Measurements from ENCODE around the gene CBX5. TPM values are rescaled to one million over a fixed set of nuclear protein-coding genes. Genes with fewer than 3 reads are reported as not detected.

CBX5 gene
- polyA plus RNA-seq, 1 of the 3 experiments (the other 2 are of a cell fraction): 11.6 TPM

DNA sequence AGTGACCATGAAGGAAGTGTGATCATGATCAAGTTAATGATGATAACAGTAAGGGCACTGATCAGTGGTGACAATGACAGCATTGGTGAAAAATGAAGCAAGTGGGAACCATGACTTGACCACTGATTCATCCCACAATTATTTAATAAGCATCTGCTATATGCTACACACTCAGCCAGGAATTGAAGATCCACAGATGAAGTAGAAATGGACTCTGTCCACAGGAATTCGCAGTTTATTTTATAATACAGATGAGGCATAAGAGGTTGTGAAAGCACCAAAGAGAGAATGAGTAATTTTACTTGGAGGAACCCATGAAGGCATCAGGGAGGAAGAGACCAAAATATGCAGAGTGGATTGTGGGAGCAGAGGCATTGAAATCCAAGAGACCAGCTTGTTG, 57.3 kb downstream of the CBX5 start:
- H3K4me3 ChIP-seq (ENCODE audit: low read depth in 2 of 2, low read length in 1 of 2): no peak overlapping the region
- peak overlapping the region in 1 of 2 experiments; percentile 87; a peak in 2 of 4 replicates for H3K27ac ChIP-seq (ENCODE audit: low read depth in 2 of 2, low read length in 1 of 2)
- no peak for DNase-seq
- H3K9ac ChIP-seq: peak overlapping the region; percentile 34; the same call in 1 of the 2 replicates
- H3K9me3 ChIP-seq: no peaks in the 10 kb centered on the region
- H3K79me2 ChIP-seq (ENCODE audit: insufficient read depth): no peaks in the 10 kb centered on the region
- H3K4me2 ChIP-seq: peak overlapping the region; percentile 22; the same call in 1 of the 2 replicates
- POLR2A ChIA-PET: no interaction called here
- H4K20me1 ChIP-seq (ENCODE audit: insufficient read depth): no peaks in the 10 kb centered on the region
- CTCF ChIA-PET: interaction anchor here (1.1 to 6.7 kb wide), 6 partner anchors 7 to 148 kb away, joined by 3 to 60 read pairs (median 21); no protein-coding TSS in a partner anchor
- no peak overlapping the region for H2AFZ ChIP-seq (ENCODE audit: low read depth)
- H3K27me3 ChIP-seq (ENCODE audit: insufficient read depth): no peaks in the 10 kb centered on the region
- WGBS (ENCODE audit: low lambda C conversion rate): 5% methylated on average over 1 of the region's 1 CpG
- no peaks in the 10 kb centered on the region for H3K9me2 ChIP-seq
- peaks cover 3 to 6% of the 10 kb centered on the region in 2 experiments; a peak in 3 of 4 replicates for H3K4me1 ChIP-seq (ENCODE audit: control insufficient read depth in 1 of 2, insufficient read depth in 2 of 2, low read depth in 1 of 2, low read length in 1 of 2)
- no peaks in the 10 kb centered on the region for H3K36me3 ChIP-seq (replicated peaks in 1 of 2; ENCODE audit: control insufficient read depth in 1 of 2, insufficient read depth in 2 of 2, low read length in 1 of 2)
- H3F3A ChIP-seq (replicated peaks; ENCODE audit: insufficient read depth): peaks cover 10% of the 10 kb centered on the region
- TF ChIP-seq RFX5 (IDR thresholded peaks at IDR 0.05; ENCODE audit: low read length) (no peak), RCOR1 (IDR thresholded peaks at IDR 0.05; ENCODE audit: low read length) (no peak), NFIC (IDR thresholded peaks at IDR 0.05; ENCODE audit: borderline replicate concordance) (peak; percentile 52; the same call in 1 of the 2 replicates), GABPA (IDR thresholded peaks at IDR 0.05; ENCODE audit: low read depth) (no peak), FOXM1 (IDR thresholded peaks at IDR 0.05; ENCODE audit: low read depth) (no peak), ELF1 (IDR thresholded peaks at IDR 0.05) (no peak), YY1 (IDR thresholded peaks at IDR 0.05; ENCODE audit: low read depth) (no peak), FOSL2 (IDR thresholded peaks at IDR 0.05; ENCODE audit: borderline replicate concordance, low read depth) (peak; percentile 98), JUND (IDR thresholded peaks at IDR 0.05) (peak; percentile 92), TEAD4 (IDR thresholded peaks at IDR 0.05; ENCODE audit: borderline replicate concordance, insufficient read depth) (peak; percentile 93), SMC3 (IDR thresholded peaks at IDR 0.05; ENCODE audit: low read depth, low read length) (no peak), MEF2A (IDR thresholded peaks at IDR 0.05; ENCODE audit: borderline replicate concordance, low read depth) (no peak), MXI1 (IDR thresholded peaks at IDR 0.05; ENCODE audit: low read depth, low read length) (no peak), TCF12 (IDR thresholded peaks at IDR 0.05) (peak; percentile 94), EP300 (IDR thresholded peaks at IDR 0.05; ENCODE audit: borderline replicate concordance in 1 of 2, low read depth in 1 of 2, low read length in 1 of 2) (peak in 1 of 2 experiments; percentile 72; a peak in 1 of 4 replicates), EZH2phosphoT487 (IDR thresholded peaks at IDR 0.05; ENCODE audit: borderline replicate concordance, low read depth) (no peak), SIN3A (IDR thresholded peaks at IDR 0.05; ENCODE audit: borderline replicate concordance, low read depth, low read length) (no peak), POLR2AphosphoS5 (IDR thresholded peaks at IDR 0.05; ENCODE audit: low read depth, low read length) (peak; percentile 68; the same call in 1 of the 2 replicates), RAD21 (IDR thresholded peaks at IDR 0.05; ENCODE audit: low read length) (no peak), GATA2 (CRISPR knock-in tag; IDR thresholded peaks at IDR 0.05) (no peak)
- TF ChIP-seq, protein P1, sequence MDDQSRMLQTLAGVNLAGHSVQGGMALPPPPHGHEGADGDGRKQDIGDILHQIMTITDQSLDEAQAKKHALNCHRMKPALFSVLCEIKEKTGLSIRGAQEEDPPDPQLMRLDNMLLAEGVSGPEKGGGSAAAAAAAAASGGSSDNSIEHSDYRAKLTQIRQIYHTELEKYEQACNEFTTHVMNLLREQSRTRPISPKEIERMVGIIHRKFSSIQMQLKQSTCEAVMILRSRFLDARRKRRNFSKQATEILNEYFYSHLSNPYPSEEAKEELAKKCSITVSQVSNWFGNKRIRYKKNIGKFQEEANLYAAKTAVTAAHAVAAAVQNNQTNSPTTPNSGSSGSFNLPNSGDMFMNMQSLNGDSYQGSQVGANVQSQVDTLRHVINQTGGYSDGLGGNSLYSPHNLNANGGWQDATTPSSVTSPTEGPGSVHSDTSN (IDR thresholded peaks at IDR 0.05): peak; percentile 81
- TF ChIP-seq, protein P2, sequence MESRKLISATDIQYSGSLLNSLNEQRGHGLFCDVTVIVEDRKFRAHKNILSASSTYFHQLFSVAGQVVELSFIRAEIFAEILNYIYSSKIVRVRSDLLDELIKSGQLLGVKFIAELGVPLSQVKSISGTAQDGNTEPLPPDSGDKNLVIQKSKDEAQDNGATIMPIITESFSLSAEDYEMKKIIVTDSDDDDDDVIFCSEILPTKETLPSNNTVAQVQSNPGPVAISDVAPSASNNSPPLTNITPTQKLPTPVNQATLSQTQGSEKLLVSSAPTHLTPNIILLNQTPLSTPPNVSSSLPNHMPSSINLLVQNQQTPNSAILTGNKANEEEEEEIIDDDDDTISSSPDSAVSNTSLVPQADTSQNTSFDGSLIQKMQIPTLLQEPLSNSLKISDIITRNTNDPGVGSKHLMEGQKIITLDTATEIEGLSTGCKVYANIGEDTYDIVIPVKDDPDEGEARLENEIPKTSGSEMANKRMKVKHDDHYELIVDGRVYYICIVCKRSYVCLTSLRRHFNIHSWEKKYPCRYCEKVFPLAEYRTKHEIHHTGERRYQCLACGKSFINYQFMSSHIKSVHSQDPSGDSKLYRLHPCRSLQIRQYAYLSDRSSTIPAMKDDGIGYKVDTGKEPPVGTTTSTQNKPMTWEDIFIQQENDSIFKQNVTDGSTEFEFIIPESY (IDR thresholded peaks at IDR 0.05; ENCODE audit: borderline replicate concordance, low read depth): no peak
- TF ChIP-seq, protein P3, sequence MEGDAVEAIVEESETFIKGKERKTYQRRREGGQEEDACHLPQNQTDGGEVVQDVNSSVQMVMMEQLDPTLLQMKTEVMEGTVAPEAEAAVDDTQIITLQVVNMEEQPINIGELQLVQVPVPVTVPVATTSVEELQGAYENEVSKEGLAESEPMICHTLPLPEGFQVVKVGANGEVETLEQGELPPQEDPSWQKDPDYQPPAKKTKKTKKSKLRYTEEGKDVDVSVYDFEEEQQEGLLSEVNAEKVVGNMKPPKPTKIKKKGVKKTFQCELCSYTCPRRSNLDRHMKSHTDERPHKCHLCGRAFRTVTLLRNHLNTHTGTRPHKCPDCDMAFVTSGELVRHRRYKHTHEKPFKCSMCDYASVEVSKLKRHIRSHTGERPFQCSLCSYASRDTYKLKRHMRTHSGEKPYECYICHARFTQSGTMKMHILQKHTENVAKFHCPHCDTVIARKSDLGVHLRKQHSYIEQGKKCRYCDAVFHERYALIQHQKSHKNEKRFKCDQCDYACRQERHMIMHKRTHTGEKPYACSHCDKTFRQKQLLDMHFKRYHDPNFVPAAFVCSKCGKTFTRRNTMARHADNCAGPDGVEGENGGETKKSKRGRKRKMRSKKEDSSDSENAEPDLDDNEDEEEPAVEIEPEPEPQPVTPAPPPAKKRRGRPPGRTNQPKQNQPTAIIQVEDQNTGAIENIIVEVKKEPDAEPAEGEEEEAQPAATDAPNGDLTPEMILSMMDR (IDR thresholded peaks at IDR 0.05): no peak
- TF ChIP-seq, protein P4, sequence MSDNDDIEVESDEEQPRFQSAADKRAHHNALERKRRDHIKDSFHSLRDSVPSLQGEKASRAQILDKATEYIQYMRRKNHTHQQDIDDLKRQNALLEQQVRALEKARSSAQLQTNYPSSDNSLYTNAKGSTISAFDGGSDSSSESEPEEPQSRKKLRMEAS (IDR thresholded peaks at IDR 0.05; ENCODE audit: low read depth): 0 out of 2 replicates have a peak, but pooled peaks have one; percentile 28
- TF ChIP-seq, protein P5, sequence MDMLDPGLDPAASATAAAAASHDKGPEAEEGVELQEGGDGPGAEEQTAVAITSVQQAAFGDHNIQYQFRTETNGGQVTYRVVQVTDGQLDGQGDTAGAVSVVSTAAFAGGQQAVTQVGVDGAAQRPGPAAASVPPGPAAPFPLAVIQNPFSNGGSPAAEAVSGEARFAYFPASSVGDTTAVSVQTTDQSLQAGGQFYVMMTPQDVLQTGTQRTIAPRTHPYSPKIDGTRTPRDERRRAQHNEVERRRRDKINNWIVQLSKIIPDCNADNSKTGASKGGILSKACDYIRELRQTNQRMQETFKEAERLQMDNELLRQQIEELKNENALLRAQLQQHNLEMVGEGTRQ (IDR thresholded peaks at IDR 0.05; ENCODE audit: borderline replicate concordance, low read depth, low read length): no peak
- TF ChIP-seq, protein P6, sequence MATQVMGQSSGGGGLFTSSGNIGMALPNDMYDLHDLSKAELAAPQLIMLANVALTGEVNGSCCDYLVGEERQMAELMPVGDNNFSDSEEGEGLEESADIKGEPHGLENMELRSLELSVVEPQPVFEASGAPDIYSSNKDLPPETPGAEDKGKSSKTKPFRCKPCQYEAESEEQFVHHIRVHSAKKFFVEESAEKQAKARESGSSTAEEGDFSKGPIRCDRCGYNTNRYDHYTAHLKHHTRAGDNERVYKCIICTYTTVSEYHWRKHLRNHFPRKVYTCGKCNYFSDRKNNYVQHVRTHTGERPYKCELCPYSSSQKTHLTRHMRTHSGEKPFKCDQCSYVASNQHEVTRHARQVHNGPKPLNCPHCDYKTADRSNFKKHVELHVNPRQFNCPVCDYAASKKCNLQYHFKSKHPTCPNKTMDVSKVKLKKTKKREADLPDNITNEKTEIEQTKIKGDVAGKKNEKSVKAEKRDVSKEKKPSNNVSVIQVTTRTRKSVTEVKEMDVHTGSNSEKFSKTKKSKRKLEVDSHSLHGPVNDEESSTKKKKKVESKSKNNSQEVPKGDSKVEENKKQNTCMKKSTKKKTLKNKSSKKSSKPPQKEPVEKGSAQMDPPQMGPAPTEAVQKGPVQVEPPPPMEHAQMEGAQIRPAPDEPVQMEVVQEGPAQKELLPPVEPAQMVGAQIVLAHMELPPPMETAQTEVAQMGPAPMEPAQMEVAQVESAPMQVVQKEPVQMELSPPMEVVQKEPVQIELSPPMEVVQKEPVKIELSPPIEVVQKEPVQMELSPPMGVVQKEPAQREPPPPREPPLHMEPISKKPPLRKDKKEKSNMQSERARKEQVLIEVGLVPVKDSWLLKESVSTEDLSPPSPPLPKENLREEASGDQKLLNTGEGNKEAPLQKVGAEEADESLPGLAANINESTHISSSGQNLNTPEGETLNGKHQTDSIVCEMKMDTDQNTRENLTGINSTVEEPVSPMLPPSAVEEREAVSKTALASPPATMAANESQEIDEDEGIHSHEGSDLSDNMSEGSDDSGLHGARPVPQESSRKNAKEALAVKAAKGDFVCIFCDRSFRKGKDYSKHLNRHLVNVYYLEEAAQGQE (IDR thresholded peaks at IDR 0.05; ENCODE audit: low read depth, low read length): no peak

Data from SK-N-SH (cell line).